Measurements from ENCODE around the gene CACNA2D3.

DNA sequence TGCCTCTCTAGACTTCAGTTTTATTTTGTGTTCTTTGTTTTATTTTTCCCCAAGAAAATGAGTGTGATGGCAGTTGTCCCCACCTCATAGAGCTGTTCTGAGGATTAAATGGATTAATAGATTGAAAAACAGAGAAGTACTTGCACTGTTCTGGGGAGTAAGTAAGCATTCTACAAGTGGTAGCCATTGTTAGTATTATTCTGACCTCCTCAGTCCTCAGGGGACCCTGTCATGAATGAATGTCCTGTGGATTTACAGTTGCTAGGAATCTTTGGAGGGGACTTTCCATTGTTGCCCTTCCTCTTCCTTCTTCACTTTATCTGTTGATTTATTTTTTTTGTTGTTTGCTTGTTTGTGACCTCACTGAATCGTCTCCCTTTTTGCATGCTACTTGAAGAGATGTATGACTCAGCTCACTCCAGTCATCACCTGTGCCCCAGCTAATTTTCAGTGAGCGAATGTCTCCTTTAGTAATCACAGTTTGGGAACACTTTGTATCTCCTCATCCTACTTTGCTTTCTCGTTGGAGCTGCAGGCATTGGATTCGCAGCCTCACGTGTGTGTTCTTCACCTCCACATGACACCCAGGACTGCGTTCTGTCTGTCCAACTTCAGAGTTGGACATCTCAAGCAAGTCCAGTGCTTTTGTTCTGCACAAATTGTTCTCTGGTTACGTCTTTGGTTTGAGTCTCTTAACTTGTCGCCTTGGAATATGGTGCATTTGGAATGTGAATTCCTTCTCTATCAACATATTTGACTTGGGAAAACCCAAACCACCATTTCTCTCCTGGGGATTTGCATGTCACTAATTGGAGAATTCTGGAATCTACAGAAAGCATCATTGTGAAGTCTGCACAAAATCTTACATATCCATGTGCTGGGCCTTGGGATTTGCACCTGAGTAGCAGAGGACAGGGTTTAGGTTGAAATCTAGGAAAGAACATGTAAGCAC lies 751.0 kb downstream of the CACNA2D3 start:
- no peak for TF ChIP-seq EZH2 (IDR thresholded peaks at IDR 0.05; ENCODE audit: insufficient read depth, low read length)
- TF ChIP-seq, protein P1, sequence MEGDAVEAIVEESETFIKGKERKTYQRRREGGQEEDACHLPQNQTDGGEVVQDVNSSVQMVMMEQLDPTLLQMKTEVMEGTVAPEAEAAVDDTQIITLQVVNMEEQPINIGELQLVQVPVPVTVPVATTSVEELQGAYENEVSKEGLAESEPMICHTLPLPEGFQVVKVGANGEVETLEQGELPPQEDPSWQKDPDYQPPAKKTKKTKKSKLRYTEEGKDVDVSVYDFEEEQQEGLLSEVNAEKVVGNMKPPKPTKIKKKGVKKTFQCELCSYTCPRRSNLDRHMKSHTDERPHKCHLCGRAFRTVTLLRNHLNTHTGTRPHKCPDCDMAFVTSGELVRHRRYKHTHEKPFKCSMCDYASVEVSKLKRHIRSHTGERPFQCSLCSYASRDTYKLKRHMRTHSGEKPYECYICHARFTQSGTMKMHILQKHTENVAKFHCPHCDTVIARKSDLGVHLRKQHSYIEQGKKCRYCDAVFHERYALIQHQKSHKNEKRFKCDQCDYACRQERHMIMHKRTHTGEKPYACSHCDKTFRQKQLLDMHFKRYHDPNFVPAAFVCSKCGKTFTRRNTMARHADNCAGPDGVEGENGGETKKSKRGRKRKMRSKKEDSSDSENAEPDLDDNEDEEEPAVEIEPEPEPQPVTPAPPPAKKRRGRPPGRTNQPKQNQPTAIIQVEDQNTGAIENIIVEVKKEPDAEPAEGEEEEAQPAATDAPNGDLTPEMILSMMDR (IDR thresholded peaks at IDR 0.05; ENCODE audit: insufficient read depth, low read depth, low read length) = no peak
